ENCODE data around the gene PHETA1. TPM values are rescaled to one million over a fixed set of nuclear protein-coding genes. Genes with fewer than 3 reads are reported as not detected.

PHETA1 gene
- total and polyA plus RNA-seq, 2 of the 13 experiments (the other 11 are each of a cell fraction or from before 2014, with no cell fraction given) = 11.3 to 20.8 TPM

GRCh38 chr12:111367661-111368221, 1.2 kb downstream of the PHETA1 start (continued):
- TF ChIP-seq MXD3 (CRISPR knock-in tag; IDR thresholded peaks at IDR 0.05) (no peak), NFKB2 (CRISPR knock-in tag; IDR thresholded peaks at IDR 0.05; ENCODE audit: borderline replicate concordance) (peak; percentile 51; the same call in 1 of the 2 replicates), KAT2B (IDR thresholded peaks at IDR 0.05; ENCODE audit: borderline replicate concordance, low read depth, low read length) (no peak), ZNF160 (CRISPR knock-in tag; IDR thresholded peaks at IDR 0.05) (peak; percentile 72; the same call in 1 of the 2 replicates), MAFK (conservative IDR thresholded peaks at IDR 0.05 in 1 of 2, IDR thresholded peaks at IDR 0.05 in 1 of 2; ENCODE audit: low read length in 2 of 2) (peak in 1 of 2 experiments; percentile 22; a peak in 1 of 4 replicates), CBX5 (CRISPR knock-in tag; IDR thresholded peaks at IDR 0.05; ENCODE audit: borderline replicate concordance) (peak; percentile 81; the same call in 1 of the 2 replicates), AHDC1 (CRISPR knock-in tag; IDR thresholded peaks at IDR 0.05; ENCODE audit: borderline replicate concordance) (peak; percentile 28; the same call in 1 of the 2 replicates), ZMYM3 (CRISPR knock-in tag; IDR thresholded peaks at IDR 0.05) (peak; percentile 100), ZNF660 (CRISPR knock-in tag; IDR thresholded peaks at IDR 0.05; ENCODE audit: borderline replicate concordance, low read depth) (no peak), BRCA1 (CRISPR knock-in tag; IDR thresholded peaks at IDR 0.05) (no peak), HMGXB4 (CRISPR knock-in tag; IDR thresholded peaks at IDR 0.05; ENCODE audit: borderline replicate concordance in 1 of 2, low read depth in 1 of 2) (peak; percentile 49 to 83; a peak in 3 of 4 replicates), MEIS1 (CRISPR knock-in tag; IDR thresholded peaks at IDR 0.05; ENCODE audit: borderline replicate concordance) (peak; percentile 82), RORA (CRISPR knock-in tag; IDR thresholded peaks at IDR 0.05) (no peak), HOXA7 (CRISPR knock-in tag; IDR thresholded peaks at IDR 0.05) (no peak), PRDM15 (CRISPR knock-in tag; IDR thresholded peaks at IDR 0.05) (no peak), SP5 (CRISPR knock-in tag; IDR thresholded peaks at IDR 0.05; ENCODE audit: borderline replicate concordance, low read depth) (peak; percentile 47; the same call in 1 of the 2 replicates), MYC (CRISPR knock-in tag; IDR thresholded peaks at IDR 0.05; ENCODE audit: borderline replicate concordance) (peak; percentile 56; the same call in 1 of the 2 replicates)
